Gastroesophageal sphincter (tissue), 3 donors: ENCODE results near the gene SLC37A1.

Source experiments
- CTCF ChIP-seq, 4 experiments: fragments of 200-600 bp in 2 of 4; fragments of 450-650 bp in 2 of 4; sonication (generic) in 1 of 4; IDR thresholded peaks; one replicate each; pipeline ENCODE4 v1.5.1; 2017 to 2019; ENCODE audit warnings: antibody characterized with exemption in 4 of 4, mild to moderate bottlenecking in 2 of 4, moderate library complexity in 2 of 4
- EP300 ChIP-seq: sonication (generic); formaldehyde crosslinking; IDR thresholded peaks from one replicate; pipeline ENCODE4 v1.6.1; 2017; ENCODE audit warnings: antibody characterized with exemption, mild to moderate bottlenecking
- POLR2A ChIP-seq, 2 donors: fragments of 450-650 bp; IDR thresholded peaks; one replicate each; pipeline ENCODE4 v1.6.1; 2017; ENCODE audit warnings: antibody characterized with exemption in 2 of 2, mild to moderate bottlenecking in 2 of 2, moderate library complexity in 1 of 2
- POLR2AphosphoS5 ChIP-seq: sonication (generic); formaldehyde crosslinking; IDR thresholded peaks from one replicate; pipeline ENCODE4 v1.6.1; 2017; ENCODE audit warnings: antibody characterized with exemption

GRCh38 chr21:42500736-42501135 lies 12.9 kb upstream of the SLC37A1 start:
- no peak for TF ChIP-seq CTCF (IDR thresholded peaks at IDR 0.05)
- TF ChIP-seq POLR2A (IDR thresholded peaks at IDR 0.05), result no peak
- no peak for TF ChIP-seq EP300
- TF ChIP-seq POLR2AphosphoS5, result no peak
